Erythroblast (primary cell): ENCODE results near the gene XCL1.
"Not testable (repeated sequence)": the region's sequence is repeated elsewhere in the genome, so short reads cannot be mapped to it uniquely, and the experiment has no call there.

Experiments
- GATA1 ChIP-seq: IDR thresholded peaks from 2 replicates; pipeline ENCODE4 v1.6.1; 2011; ENCODE audit warnings: low read depth, mild to moderate bottlenecking, control low read depth, low read length, moderate library complexity
- POLR2A ChIP-seq: IDR thresholded peaks from 2 replicates; pipeline ENCODE4 v1.6.1; 2011; ENCODE audit warnings: mild to moderate bottlenecking, low read length

GRCh38 chr1:168595403-168595802 lies 19.0 kb downstream of the XCL1 start:
- not testable (repeated sequence) for TF ChIP-seq POLR2A, GATA1
